Neural crest cell (in vitro differentiated cells): ENCODE measurements around the gene BMPR1A. TPM values are rescaled to one million over a fixed set of nuclear protein-coding genes. Genes with fewer than 3 reads are reported as not detected.

Experiments
- DNase-seq: peaks from one replicate; pipeline ENCODE4 v3.0.0; 2021; ENCODE audit warnings: low read depth, mixed read lengths, low spot score
- H3K27ac Mint-ChIP-seq: one replicate; pipeline ENCODE4 v1.8.0; 2021; ENCODE audit warnings: mild to moderate bottlenecking, mixed read lengths; ENCODE audit not compliant: unreplicated experiment
- H3K27me3 Mint-ChIP-seq: 2 replicates; pipeline ENCODE4 v1.8.0; 2021; ENCODE audit warnings: low read depth, mild to moderate bottlenecking, mixed read lengths
- H3K36me3 Mint-ChIP-seq: 2 replicates; pipeline ENCODE4 v1.8.0; 2021; ENCODE audit warnings: low read depth, mild to moderate bottlenecking, mixed read lengths
- H3K4me1 Mint-ChIP-seq: 2 replicates; pipeline ENCODE4 v1.8.0; 2021; ENCODE audit warnings: mixed read lengths
- H3K4me3 Mint-ChIP-seq: one replicate; pipeline ENCODE4 v1.8.0; 2021; ENCODE audit warnings: mild to moderate bottlenecking, mixed read lengths
- H3K9me3 Mint-ChIP-seq: 2 replicates; pipeline ENCODE4 v1.8.0; 2021; ENCODE audit warnings: mixed read lengths
- CTCF ChIP-seq: fragments of 200-600 bp; sonication (generic); conservative IDR thresholded peaks from 2 replicates; pipeline ENCODE4 v1.5.0; 2021; ENCODE audit warnings: antibody characterized with exemption, mild to moderate bottlenecking
- total RNA-seq: library from RNA; stranded (reverse); gene quantifications from 2 replicates; pipeline ENCODE4 v1.2.1, GENCODE V29; 2021

The BMPR1A gene
- total RNA-seq, 1 donor from 2014 or later = 78.6 TPM

GRCh38 chr10:86819567-86819966 is 63.1 kb downstream of the BMPR1A start:
- Mint-ChIP-seq H3K4me3 (no peak overlapping the region), H3K27me3 (no peaks in the 10 kb centered on the region), H3K27ac (no peak overlapping the region), H3K36me3 (peaks cover 3% of the 10 kb centered on the region), H3K4me1 (peaks cover 45% of the 10 kb centered on the region), H3K9me3 (no peaks in the 10 kb centered on the region)
- no peak for TF ChIP-seq CTCF
- no peak for DNase-seq

- no peak overlapping the region for H3K4me3 Mint-ChIP-seq
- H3K27ac Mint-ChIP-seq = no peak overlapping the region
Measured at GRCh38 chr10:86820509-86820908, 64.1 kb downstream of the BMPR1A start.

DNA sequence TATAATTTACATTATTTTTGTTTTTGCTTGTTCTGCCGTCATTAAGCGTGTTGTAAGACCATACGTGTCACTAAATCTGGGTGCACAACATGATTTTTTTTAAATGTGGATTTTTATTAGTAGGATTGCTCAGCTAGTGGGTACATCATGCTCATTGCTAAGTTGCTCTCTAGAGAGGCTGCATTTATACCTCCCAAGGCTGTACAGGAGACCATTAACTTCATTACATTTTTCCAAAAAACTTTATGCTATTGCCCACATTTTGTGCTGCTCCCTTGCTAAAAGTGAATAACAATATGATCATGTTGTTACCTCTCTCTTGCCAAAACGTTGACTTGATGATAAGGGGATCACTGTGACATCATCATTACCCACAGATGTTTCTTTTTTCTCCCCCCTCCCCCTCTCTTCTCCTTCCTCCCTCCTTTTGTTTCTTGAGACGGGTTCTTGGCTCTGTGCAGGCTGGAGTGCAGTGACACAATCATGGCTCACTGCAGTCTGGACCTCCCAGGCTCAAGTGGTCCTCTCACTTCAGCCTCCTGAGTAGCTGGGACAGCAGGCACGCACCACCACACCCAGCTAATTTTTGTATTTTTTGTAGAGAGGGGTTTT is 65.1 kb downstream of the BMPR1A start:
- TF ChIP-seq CTCF = no peak
- Mint-ChIP-seq H3K4me3 (no peak overlapping the region), H3K36me3 (peaks cover 3% of the 10 kb centered on the region), H3K9me3 (no peaks in the 10 kb centered on the region), H3K4me1 (peaks cover 44% of the 10 kb centered on the region), H3K27me3 (no peaks in the 10 kb centered on the region), H3K27ac (no peak overlapping the region)
- no peak for DNase-seq

More at GRCh38 chr10:86820509-86820908, 64.1 kb downstream of the BMPR1A start:
- peaks cover 39% of the 10 kb centered on the region for H3K4me1 Mint-ChIP-seq
- H3K36me3 Mint-ChIP-seq = peaks cover 3% of the 10 kb centered on the region
- no peaks in the 10 kb centered on the region for H3K9me3 Mint-ChIP-seq
- DNase-seq = no peak
- TF ChIP-seq CTCF = no peak
- no peaks in the 10 kb centered on the region for H3K27me3 Mint-ChIP-seq

- DNase-seq = no peak
- peaks cover 35% of the 10 kb centered on the region for H3K4me1 Mint-ChIP-seq
- no peak overlapping the region for H3K27ac Mint-ChIP-seq
- H3K27me3 Mint-ChIP-seq = no peaks in the 10 kb centered on the region
- no peak overlapping the region for H3K4me3 Mint-ChIP-seq
- H3K9me3 Mint-ChIP-seq = no peaks in the 10 kb centered on the region
- H3K36me3 Mint-ChIP-seq = no peaks in the 10 kb centered on the region
- no peak for TF ChIP-seq CTCF
Measured at GRCh38 chr10:86823565-86823964, 67.1 kb downstream of the BMPR1A start.

GRCh38 chr10:86824151-86824550 is 67.7 kb downstream of the BMPR1A start:
- H3K36me3 Mint-ChIP-seq = no peaks in the 10 kb centered on the region
- H3K27me3 Mint-ChIP-seq = no peaks in the 10 kb centered on the region
- DNase-seq = no peak
- no peak for TF ChIP-seq CTCF
- no peak overlapping the region for H3K4me3 Mint-ChIP-seq
- H3K9me3 Mint-ChIP-seq = no peaks in the 10 kb centered on the region
- H3K27ac Mint-ChIP-seq = no peak overlapping the region
- peaks cover 35% of the 10 kb centered on the region for H3K4me1 Mint-ChIP-seq

DNA sequence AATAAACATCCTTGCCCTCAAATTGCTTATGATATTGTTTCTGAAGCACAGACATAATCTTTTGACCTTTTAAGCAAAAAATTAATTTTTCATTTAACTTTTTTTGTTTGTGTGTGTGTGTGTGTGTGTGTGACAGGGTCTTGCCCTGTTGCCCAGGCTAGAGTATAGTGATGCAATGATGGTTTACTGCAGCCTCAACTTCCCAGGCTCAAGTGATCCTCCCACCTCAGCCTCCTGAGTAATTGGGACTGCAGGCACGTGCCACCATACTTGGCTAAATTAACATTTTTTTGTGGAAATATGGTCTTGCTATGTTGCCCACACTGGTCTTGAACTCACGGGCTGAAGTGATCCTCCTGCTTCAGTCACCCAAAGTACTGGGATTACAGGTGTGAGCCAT is 68.9 kb downstream of the BMPR1A start:
- no peaks in the 10 kb centered on the region for H3K36me3 Mint-ChIP-seq
- H3K4me3 Mint-ChIP-seq = no peak overlapping the region
- H3K4me1 Mint-ChIP-seq = peaks cover 42% of the 10 kb centered on the region
- no peaks in the 10 kb centered on the region for H3K27me3 Mint-ChIP-seq
- no peaks in the 10 kb centered on the region for H3K9me3 Mint-ChIP-seq
- no peak for TF ChIP-seq CTCF
- no peak overlapping the region for H3K27ac Mint-ChIP-seq
- DNase-seq = no peak
